Mammary epithelial cell (primary cell): ENCODE measurements around the gene MNT.
"Not testable (repeated sequence)": the region's sequence is repeated elsewhere in the genome, so short reads cannot be mapped to it uniquely, and the experiment has no call there.

ENCODE experiments used
- CTCF ChIP-seq, 2 donors: IDR thresholded peaks in 1 of 2; conservative IDR thresholded peaks in 1 of 2; 2 replicates each; pipeline ENCODE4 v1.5.1; 2011 to 2012; ENCODE audit warnings: inconsistent platforms in 2 of 2, low read length in 2 of 2, mild to moderate bottlenecking in 2 of 2, control low read depth in 1 of 2, low read depth in 1 of 2; ENCODE audit not compliant: insufficient read depth in 1 of 2; ENCODE audit errors: extremely low read depth in 1 of 2
- EZH2 ChIP-seq: IDR thresholded peaks from 2 replicates; pipeline ENCODE4 v1.6.1; 2012; ENCODE audit warnings: low read length, inconsistent platforms, borderline replicate concordance

- not testable (repeated sequence) for TF ChIP-seq CTCF (conservative IDR thresholded peaks at IDR 0.05 in 1 of 2, IDR thresholded peaks at IDR 0.05 in 1 of 2; ENCODE audit: extremely low read depth in 1 of 2, insufficient read depth in 1 of 2, low read depth in 1 of 2, low read length in 2 of 2); EZH2
Measured at GRCh38 chr17:2439997-2440396, 39.1 kb upstream of the MNT start.
